Natural killer cell treated with Interleukin-12 subunit alpha and Interleukin-12 subunit beta and Interleukin-15 and Interleukin-18, amount 100 ng/mL, for 72 hours (primary cell): ENCODE results near the gene TSSC4. TPM values are rescaled to one million over a fixed set of nuclear protein-coding genes. Genes with fewer than 3 reads are reported as not detected.

Experiments used
- ATAC-seq, 2 donors: fragments of 150-1000 bp; cut with Tn5 transposase in 1 of 2; sonication (Bioruptor Pico), chemical (Tn5 transposase) in 1 of 2; 2 replicates each; pipeline ENCODE4 v1.10.0; 2021
- DNase-seq: peaks from one replicate; pipeline ENCODE4 v3.0.0; 2022; ENCODE audit warnings: low spot score
- H3K27ac Mint-ChIP-seq, 2 donors: 1 replicate in 1 of 2; 2 replicates in 1 of 2; pipeline ENCODE4 v1.8.0; 2022; ENCODE audit warnings: mixed read lengths in 2 of 2, mild to moderate bottlenecking in 1 of 2, moderate library complexity in 1 of 2
- H3K27me3 Mint-ChIP-seq, 2 donors: 1 replicate in 1 of 2; 2 replicates in 1 of 2; pipeline ENCODE4 v1.8.0; 2022; ENCODE audit warnings: mixed read lengths in 2 of 2
- H3K36me3 Mint-ChIP-seq: one replicate; pipeline ENCODE4 v1.8.0; 2022; ENCODE audit warnings: mixed read lengths
- H3K4me1 Mint-ChIP-seq, 2 donors: 1 replicate in 1 of 2; 2 replicates in 1 of 2; pipeline ENCODE4 v1.8.0; 2022; ENCODE audit warnings: low read depth in 2 of 2, mixed read lengths in 2 of 2, mild to moderate bottlenecking in 1 of 2
- H3K4me3 Mint-ChIP-seq: one replicate; pipeline ENCODE4 v1.8.0; 2022; ENCODE audit warnings: mixed read lengths
- H3K9me3 Mint-ChIP-seq: 2 replicates; pipeline ENCODE4 v1.8.0; 2022; ENCODE audit warnings: mixed read lengths
- total RNA-seq, 2 donors: library from RNA; stranded (reverse); gene quantifications; one replicate each; pipeline ENCODE4 v1.2.3, GENCODE V29; 2022

The TSSC4 gene
- total RNA-seq, 2 donors from 2014 or later = 66.0 to 98.2 TPM

DNA sequence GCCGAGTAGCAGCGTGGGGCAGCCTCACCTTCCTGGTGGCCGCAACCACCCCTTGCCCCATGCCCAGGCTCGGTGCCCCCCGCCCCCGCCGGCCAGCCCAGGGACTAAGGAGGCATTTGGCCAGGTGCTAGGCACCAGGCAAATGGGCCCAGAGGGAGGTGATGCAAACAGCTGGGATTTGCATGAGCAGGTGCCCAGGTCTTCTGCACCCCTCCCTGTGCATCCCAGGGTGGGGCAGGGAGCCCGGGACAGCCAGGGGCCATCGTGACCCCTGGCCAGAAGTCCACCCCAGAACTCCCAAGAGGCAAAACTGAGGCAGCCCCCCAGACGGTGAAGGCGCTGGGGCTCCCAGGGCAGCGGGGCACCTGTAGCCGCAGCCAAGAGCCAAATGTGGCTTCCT lies 25.7 kb downstream of the TSSC4 start:
- Mint-ChIP-seq H3K9me3 (no peaks in the 10 kb centered on the region), H3K4me3 (no peak overlapping the region), H3K27me3 (no peaks in the 10 kb centered on the region), H3K36me3 (no peaks in the 10 kb centered on the region), H3K4me1 (peaks cover 0 to 2% of the 10 kb centered on the region in 2 donors), H3K27ac (no peak overlapping the region)
- DNase-seq (no peak), ATAC-seq (no peak)

DNA sequence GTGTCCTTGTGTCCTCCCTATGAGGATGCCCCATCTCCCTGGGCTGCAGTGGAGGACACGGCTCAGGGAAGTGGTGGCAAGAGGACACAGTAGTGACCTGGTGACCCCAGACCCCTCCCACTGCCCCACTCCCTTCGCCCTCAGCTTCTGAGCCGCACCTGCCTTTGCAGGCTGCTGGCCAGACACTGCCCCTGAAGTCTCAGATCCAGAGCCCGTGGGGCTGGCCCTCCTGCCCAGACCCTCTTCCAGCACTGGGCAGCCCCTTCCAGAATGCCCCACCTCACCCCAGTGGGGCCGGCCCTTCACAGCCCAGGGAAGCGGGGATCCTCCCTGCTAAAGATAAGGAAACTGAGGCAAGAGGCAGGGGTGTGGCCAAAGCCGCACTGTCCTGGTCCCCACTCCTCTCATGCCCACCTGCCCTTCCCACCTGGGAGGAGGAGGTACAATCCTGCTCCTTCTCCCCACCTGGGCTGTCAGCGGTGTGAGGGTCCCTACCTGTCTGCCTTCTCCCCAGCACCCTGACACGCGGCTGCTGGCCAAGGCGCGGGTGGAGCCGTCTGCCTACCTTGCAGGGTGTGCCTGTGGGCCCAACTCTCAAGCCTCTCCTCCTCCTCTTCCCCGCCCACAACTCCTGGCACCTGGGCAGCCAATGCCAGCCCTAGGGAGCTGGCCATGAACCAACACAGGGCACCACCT lies 26.4 kb downstream of the TSSC4 start:
- no peak overlapping the region for H3K27ac Mint-ChIP-seq
- H3K36me3 Mint-ChIP-seq = no peaks in the 10 kb centered on the region
- ATAC-seq (no peak), DNase-seq (no peak)
- no peak overlapping the region for H3K4me3 Mint-ChIP-seq
- no peaks in the 10 kb centered on the region for H3K9me3 Mint-ChIP-seq
- H3K27me3 Mint-ChIP-seq = no peaks in the 10 kb centered on the region
- peaks cover 0 to 2% of the 10 kb centered on the region in 2 donors for H3K4me1 Mint-ChIP-seq

DNA sequence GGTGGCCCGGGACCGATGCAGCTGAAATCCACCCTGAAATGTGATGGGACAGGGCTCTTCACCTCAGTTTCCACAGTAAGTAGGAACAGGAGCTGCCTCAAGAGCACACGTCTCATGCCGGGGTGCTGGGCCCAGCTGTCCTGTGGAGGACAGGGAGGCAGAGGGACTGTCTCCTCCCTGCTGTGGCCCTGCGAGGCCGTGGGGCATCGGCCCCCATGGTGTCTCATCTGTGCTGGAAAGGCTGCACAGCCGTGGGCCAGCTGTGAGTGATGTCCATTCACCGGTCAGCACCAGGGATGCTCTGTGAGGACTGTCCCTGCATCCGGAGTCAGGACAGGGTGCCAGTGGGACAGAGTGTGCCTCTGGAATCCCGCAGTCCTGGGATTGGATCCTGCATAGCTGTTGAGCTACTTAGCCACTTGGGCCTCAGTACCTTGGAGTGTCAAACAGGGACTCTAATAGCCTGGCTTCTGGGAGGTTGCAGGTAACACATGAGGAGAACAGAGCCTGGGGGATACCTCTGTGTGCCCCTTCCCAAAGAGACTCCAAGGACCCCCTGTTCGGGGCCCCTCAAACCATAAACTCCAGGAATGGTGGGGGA lies 27.3 kb downstream of the TSSC4 start:
- Mint-ChIP-seq H3K27ac (no peak overlapping the region), H3K4me1 (peaks cover 0 to 2% of the 10 kb centered on the region in 2 donors)
- ATAC-seq = no peak

GRCh38 chr11:2428322-2428795 lies 27.8 kb downstream of the TSSC4 start:
- peak; percentile 74 to 84 for ATAC-seq
- H3K27ac Mint-ChIP-seq = no peak overlapping the region
- no peak overlapping the region for H3K4me3 Mint-ChIP-seq

More for the DNA sequence above, 27.3 kb downstream of the TSSC4 start:
- H3K27me3 Mint-ChIP-seq = no peaks in the 10 kb centered on the region
- H3K4me3 Mint-ChIP-seq = no peak overlapping the region
- no peak for DNase-seq
- no peaks in the 10 kb centered on the region for H3K9me3 Mint-ChIP-seq
- no peaks in the 10 kb centered on the region for H3K36me3 Mint-ChIP-seq

DNA sequence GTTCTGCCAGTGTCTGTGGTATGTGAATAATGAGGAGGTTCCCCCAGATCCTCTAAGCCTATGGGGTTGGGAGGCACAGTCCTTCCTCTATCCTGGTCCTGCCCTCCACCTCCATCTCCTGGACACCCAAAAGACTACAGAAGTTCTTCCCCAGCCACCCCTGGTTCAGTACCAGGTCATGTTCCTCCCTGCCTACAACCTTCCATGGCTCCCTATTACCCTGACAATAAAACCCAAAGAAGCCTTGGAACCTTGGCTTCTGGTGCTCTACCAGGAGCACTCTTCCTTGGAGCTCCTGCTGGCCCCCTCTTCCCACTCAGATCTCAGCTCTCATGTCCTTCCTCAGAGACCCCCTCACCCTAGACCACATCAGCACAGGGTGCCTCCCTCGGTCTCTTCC lies 30.8 kb downstream of the TSSC4 start:
- Mint-ChIP-seq H3K36me3 (no peaks in the 10 kb centered on the region), H3K4me3 (no peak overlapping the region), H3K27ac (peak overlapping the region in 1 of 2 donors; percentile 57), H3K27me3 (no peaks in the 10 kb centered on the region), H3K9me3 (no peaks in the 10 kb centered on the region), H3K4me1 (peaks cover 0 to 2% of the 10 kb centered on the region in 2 donors)
- DNase-seq (no peak), ATAC-seq (no peak)

More at GRCh38 chr11:2428322-2428795, 27.8 kb downstream of the TSSC4 start:
- peaks cover 0 to 2% of the 10 kb centered on the region in 2 donors for H3K4me1 Mint-ChIP-seq
- H3K27me3 Mint-ChIP-seq = no peaks in the 10 kb centered on the region
- no peaks in the 10 kb centered on the region for H3K9me3 Mint-ChIP-seq
- no peaks in the 10 kb centered on the region for H3K36me3 Mint-ChIP-seq
- DNase-seq = no peak

- Mint-ChIP-seq H3K27me3 (no peaks in the 10 kb centered on the region), H3K4me1 (peaks cover 0 to 2% of the 10 kb centered on the region in 2 donors), H3K36me3 (no peaks in the 10 kb centered on the region), H3K4me3 (no peak overlapping the region), H3K27ac (no peak overlapping the region), H3K9me3 (no peaks in the 10 kb centered on the region)
- no peak for ATAC-seq
- peak; percentile 2 for DNase-seq
Measured at GRCh38 chr11:2432171-2432621, 31.6 kb downstream of the TSSC4 start.

DNA sequence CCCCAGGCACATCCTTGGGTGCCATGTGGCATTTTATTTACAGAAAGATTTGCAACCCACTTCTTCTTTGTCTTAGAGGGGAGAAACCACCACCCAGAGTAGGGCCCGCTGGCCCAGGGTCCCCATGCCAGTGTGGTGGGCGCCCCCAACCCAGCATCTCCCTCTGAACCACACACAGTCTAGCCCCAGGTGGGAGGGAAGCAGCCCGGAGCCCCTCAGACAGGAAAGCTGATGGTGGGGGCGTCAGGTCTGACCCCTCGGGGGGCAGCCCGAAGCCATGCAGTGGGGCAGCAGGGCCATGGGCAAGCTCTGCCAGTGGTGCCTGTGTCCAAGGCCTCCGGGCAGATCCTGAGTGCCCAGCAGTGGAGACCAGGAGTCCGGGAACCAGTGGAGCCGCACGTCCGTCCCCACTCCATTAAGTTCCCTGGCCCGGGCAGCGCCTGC lies 32.1 kb downstream of the TSSC4 start:
- no peak for ATAC-seq
- H3K36me3 Mint-ChIP-seq = no peaks in the 10 kb centered on the region
- H3K4me3 Mint-ChIP-seq = no peak overlapping the region
- H3K27ac Mint-ChIP-seq = no peak overlapping the region
- peaks cover 0 to 2% of the 10 kb centered on the region in 2 donors for H3K4me1 Mint-ChIP-seq
- H3K27me3 Mint-ChIP-seq = peaks cover 0 to 1% of the 10 kb centered on the region in 2 donors
- peak; percentile 44 for DNase-seq
- no peaks in the 10 kb centered on the region for H3K9me3 Mint-ChIP-seq

DNA sequence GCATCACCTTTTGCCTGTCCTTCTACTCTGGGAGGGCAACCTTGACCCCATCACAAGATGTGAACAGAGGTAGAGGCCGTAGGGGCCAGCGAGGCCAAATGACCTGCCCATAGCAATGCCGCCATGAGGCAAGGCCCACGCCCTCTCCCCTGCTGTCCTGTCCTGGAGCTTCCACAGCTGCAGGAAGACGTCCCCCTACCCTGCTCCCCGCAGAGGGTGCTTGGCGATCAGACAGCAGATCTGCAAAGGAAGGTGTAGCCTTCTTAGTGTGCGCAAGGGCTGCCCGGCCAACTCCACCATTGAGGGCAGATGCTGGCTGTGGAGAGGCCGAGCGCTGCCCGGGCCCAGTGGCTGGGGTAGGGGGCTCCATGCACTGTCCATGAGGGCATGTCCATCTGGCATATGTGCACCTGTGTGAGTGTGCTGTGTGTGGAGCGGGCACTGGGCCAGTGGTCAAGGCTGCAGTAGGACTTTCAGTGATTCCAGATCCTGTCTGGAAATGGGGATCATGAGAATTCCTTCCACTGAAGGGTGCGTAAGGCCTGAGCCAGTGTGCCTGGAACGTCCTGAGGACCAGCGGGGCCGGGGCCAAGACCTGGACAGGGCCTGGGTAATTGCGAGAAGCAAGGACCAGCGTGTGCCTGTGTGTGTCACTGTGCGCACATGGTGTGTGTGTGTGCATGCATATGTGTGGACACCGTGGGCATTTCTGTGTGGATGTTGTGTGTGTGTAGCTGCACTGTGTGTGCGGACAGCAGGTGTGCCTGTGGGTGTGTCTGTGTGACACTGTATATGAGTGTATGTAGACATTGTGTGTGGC lies 32.8 kb downstream of the TSSC4 start:
- no peak overlapping the region for H3K4me3 Mint-ChIP-seq
- no peaks in the 10 kb centered on the region for H3K36me3 Mint-ChIP-seq
- peaks cover 0 to 5% of the 10 kb centered on the region in 2 donors for H3K27me3 Mint-ChIP-seq
- H3K27ac Mint-ChIP-seq = no peak overlapping the region
- DNase-seq (peak; percentile 37), ATAC-seq (no peak)
- H3K9me3 Mint-ChIP-seq = no peaks in the 10 kb centered on the region
- H3K4me1 Mint-ChIP-seq = peaks cover 0 to 2% of the 10 kb centered on the region in 2 donors

GRCh38 chr11:2434008-2434407 lies 33.5 kb downstream of the TSSC4 start:
- no peaks in the 10 kb centered on the region for H3K36me3 Mint-ChIP-seq
- ATAC-seq (no peak), DNase-seq (peak; percentile 56)
- no peak overlapping the region for H3K4me3 Mint-ChIP-seq
- H3K27me3 Mint-ChIP-seq = peaks cover 0 to 5% of the 10 kb centered on the region in 2 donors
- H3K27ac Mint-ChIP-seq = no peak overlapping the region
- H3K9me3 Mint-ChIP-seq = no peaks in the 10 kb centered on the region
- H3K4me1 Mint-ChIP-seq = peaks cover 0 to 2% of the 10 kb centered on the region in 2 donors

DNA sequence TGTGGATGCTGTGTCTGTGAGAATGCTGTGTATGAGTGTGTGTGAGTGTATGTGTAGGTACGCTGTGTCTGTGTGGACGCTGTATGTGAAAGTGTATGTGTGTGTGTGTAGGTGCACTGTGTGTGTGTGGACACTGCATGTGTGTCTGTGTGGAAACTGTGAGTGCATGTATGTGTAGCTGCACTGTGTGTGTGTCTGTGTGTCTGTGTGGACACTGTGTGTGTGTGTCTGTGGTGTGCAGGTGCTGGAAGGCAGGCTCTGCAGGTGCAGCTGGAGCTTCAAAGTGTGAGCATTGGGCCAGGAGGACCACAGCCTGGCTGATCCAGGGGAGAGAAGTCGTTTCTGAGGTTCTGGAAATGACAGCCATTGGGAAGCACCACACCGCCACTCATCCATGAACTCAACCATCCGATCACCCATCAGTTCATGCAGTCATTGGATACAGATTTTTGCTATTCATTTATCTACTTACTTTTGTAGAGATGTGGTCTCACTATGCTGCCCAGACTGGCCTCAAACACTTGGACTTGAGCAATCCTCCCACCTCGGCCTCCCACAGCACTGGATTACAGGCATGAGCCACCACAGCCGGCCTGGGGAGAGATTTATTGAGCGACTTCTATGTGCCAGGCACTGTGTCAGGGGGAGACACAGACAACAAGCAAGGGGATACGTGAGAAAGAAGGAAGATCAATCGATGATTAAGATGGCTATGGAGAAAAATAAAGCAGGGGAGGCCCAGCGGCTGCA lies 34.1 kb downstream of the TSSC4 start:
- peaks cover 2 to 5% of the 10 kb centered on the region in 2 donors for H3K27me3 Mint-ChIP-seq
- no peak for ATAC-seq
- H3K27ac Mint-ChIP-seq = no peak overlapping the region
- DNase-seq = peak; percentile 26
- H3K36me3 Mint-ChIP-seq = no peaks in the 10 kb centered on the region
- H3K4me1 Mint-ChIP-seq = peaks cover 0 to 2% of the 10 kb centered on the region in 2 donors
- H3K4me3 Mint-ChIP-seq = no peak overlapping the region
- H3K9me3 Mint-ChIP-seq = no peaks in the 10 kb centered on the region

DNA sequence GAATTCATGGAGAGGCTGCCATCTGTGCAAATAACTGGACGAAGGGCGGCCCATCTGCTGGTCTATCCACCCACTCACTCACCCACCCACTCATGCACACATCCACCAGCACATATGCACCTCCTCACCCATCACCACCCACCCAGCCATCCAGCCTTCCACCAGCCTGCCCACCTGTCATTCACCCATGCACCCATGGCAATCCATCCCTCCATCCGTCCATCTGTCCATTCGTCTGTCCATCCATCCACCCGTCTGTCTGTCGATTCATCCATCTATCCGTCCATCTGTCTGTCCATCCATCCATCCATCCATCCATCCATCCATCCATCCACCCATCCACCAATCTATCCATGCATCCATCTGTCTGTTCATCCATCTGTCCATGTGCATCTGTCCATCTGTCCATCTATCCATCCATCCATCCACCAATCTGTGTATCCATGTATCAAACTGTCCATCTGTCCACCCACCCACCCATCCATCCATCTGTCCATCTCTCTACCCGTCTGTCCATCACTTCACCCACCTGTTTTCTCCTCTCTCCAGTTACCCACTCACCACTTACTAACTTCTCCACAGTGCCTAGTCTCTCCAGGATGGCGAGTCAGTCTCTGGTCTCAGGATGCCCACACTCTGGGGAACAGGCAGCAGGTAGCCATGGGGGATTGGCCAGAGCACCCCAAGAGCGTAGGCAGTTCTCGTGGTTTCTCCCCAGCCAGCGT lies 34.9 kb downstream of the TSSC4 start:
- Mint-ChIP-seq H3K9me3 (no peaks in the 10 kb centered on the region), H3K36me3 (no peaks in the 10 kb centered on the region), H3K27me3 (peaks cover 6 to 8% of the 10 kb centered on the region in 2 donors), H3K4me1 (peaks cover 0 to 2% of the 10 kb centered on the region in 2 donors), H3K27ac (no peak overlapping the region), H3K4me3 (no peak overlapping the region)
- no peak for ATAC-seq
- peak; percentile 40 for DNase-seq

DNA sequence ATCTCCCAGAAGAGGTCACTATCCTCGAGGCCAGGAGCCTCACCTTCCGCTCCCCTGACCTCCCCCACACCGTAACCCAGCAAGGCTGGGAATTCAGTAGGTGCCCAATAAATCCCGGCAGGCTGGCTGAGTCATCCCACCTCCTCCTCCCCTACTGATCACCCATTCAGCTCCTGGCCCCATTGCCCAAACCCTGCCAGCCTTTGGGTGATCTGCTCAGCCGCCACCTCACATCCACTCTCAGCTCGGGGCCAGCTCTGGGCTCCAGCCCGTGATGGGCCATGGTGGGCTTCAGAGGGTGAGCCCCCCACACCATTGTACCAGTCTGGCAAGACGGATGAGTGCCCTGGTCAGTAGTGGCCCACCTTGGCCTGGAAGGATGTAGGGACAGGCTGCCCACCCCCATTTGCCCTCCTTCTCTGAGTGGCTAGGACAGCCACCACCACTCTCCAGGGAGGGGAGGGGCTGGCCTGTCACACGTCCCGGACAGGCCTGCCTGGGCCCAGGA lies 35.5 kb downstream of the TSSC4 start:
- DNase-seq = peak; percentile 49
- no peak overlapping the region for H3K27ac Mint-ChIP-seq
- ATAC-seq = peak in 1 of 2 donors; percentile 7

More for the DNA sequence above, 35.5 kb downstream of the TSSC4 start:
- Mint-ChIP-seq H3K4me1 (no peaks in the 10 kb centered on the region), H3K4me3 (no peak overlapping the region), H3K27me3 (peaks cover 6 to 12% of the 10 kb centered on the region in 2 donors), H3K9me3 (no peaks in the 10 kb centered on the region), H3K36me3 (no peaks in the 10 kb centered on the region)
